MM.1S (cell line): ENCODE data around the gene SV2B.

Experiments used
- EZH2 ChIP-seq: fragments of 300-600 bp; sonication (generic); optimal IDR thresholded peaks from 2 replicates; pipeline ENCODE3; 2017; ENCODE audit warnings: low read depth, mild to moderate bottlenecking, antibody characterized with exemption, low read length, mixed read lengths
- EZH2phosphoT487 ChIP-seq: fragments of 300-600 bp; sonication (generic); IDR thresholded peaks from 2 replicates; pipeline ENCODE4 v1.6.1; 2018; ENCODE audit warnings: antibody characterized with exemption, low read length
- TF ChIP-seq, protein P1 (sequence below): fragments of 300-600 bp; sonication (generic); IDR thresholded peaks from 2 replicates; pipeline ENCODE4 v1.5.1; 2016; ENCODE audit warnings: antibody characterized with exemption, low read length, mixed read lengths

DNA sequence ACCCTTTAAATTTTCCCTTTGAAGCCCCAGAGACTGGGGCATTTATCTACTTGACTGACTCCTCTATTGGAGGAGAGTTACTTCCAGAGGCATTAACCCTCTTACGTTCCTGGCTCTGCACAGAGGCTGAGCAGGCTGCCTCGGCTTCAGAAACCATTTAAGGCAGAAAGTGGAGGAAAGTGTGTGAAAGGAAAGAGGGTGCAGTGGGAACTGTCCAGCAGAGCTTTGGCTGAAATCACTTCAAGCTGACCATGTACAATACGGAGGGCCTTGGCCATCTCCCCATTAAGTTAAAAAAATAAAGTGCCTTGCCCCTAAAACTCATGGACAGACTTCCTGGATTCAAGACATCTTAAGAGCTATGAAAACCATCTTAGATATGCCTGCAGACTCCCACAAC is 238.7 kb downstream of the SV2B start:
- TF ChIP-seq, protein P1, sequence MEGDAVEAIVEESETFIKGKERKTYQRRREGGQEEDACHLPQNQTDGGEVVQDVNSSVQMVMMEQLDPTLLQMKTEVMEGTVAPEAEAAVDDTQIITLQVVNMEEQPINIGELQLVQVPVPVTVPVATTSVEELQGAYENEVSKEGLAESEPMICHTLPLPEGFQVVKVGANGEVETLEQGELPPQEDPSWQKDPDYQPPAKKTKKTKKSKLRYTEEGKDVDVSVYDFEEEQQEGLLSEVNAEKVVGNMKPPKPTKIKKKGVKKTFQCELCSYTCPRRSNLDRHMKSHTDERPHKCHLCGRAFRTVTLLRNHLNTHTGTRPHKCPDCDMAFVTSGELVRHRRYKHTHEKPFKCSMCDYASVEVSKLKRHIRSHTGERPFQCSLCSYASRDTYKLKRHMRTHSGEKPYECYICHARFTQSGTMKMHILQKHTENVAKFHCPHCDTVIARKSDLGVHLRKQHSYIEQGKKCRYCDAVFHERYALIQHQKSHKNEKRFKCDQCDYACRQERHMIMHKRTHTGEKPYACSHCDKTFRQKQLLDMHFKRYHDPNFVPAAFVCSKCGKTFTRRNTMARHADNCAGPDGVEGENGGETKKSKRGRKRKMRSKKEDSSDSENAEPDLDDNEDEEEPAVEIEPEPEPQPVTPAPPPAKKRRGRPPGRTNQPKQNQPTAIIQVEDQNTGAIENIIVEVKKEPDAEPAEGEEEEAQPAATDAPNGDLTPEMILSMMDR: no peak
- no peak for TF ChIP-seq EZH2
- TF ChIP-seq EZH2phosphoT487: no peak
